Neural progenitor cell (in vitro differentiated cells): Measurements from ENCODE around the gene SLAIN2.
"Not testable (repeated sequence)": the region's sequence is repeated elsewhere in the genome, so short reads cannot be mapped to it uniquely, and the experiment has no call there.

ENCODE experiments used
- EZH2 ChIP-seq: fragments of 200-600 bp; sonication (generic); IDR thresholded peaks from 2 replicates; pipeline ENCODE4 v1.6.1; 2017; ENCODE audit warnings: antibody characterized with exemption, mild to moderate bottlenecking, moderate library complexity
- EZH2phosphoT487 ChIP-seq: fragments of 200-600 bp; sonication (generic); IDR thresholded peaks from 2 replicates; pipeline ENCODE4 v1.6.1; 2017; ENCODE audit warnings: antibody characterized with exemption
- TF ChIP-seq, protein P1 (sequence below): fragments of 200-600 bp; sonication (generic); IDR thresholded peaks from 2 replicates; pipeline ENCODE4 v1.5.1; 2017; ENCODE audit warnings: antibody characterized with exemption, mild to moderate bottlenecking

DNA sequence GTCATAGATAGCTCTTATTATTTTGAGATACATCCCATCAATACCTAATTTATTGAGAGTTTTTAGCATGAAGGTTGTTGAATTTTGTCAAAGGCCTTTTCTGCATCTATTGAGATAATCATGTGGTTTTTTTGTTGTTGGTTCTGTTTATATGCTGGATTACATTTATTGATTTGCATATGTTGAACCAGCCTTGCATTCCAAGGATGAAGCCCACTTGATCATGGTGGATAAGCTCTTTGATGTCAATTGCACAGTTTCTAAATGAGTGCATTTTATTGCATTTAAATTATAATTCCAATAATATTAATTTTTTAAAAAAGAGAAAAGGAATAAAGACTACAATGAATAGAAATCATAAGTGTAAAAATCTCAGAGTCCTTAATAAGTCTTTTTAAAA, 26.6 kb upstream of the SLAIN2 start:
- TF ChIP-seq, protein P1, sequence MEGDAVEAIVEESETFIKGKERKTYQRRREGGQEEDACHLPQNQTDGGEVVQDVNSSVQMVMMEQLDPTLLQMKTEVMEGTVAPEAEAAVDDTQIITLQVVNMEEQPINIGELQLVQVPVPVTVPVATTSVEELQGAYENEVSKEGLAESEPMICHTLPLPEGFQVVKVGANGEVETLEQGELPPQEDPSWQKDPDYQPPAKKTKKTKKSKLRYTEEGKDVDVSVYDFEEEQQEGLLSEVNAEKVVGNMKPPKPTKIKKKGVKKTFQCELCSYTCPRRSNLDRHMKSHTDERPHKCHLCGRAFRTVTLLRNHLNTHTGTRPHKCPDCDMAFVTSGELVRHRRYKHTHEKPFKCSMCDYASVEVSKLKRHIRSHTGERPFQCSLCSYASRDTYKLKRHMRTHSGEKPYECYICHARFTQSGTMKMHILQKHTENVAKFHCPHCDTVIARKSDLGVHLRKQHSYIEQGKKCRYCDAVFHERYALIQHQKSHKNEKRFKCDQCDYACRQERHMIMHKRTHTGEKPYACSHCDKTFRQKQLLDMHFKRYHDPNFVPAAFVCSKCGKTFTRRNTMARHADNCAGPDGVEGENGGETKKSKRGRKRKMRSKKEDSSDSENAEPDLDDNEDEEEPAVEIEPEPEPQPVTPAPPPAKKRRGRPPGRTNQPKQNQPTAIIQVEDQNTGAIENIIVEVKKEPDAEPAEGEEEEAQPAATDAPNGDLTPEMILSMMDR = not testable (repeated sequence)
- TF ChIP-seq EZH2, EZH2phosphoT487: not testable (repeated sequence)
